ENCODE measurements around the gene VANGL2.
"Not testable (repeated sequence)": the region's sequence is repeated elsewhere in the genome, so short reads cannot be mapped to it uniquely, and the experiment has no call there.

The VANGL2 gene

DNA sequence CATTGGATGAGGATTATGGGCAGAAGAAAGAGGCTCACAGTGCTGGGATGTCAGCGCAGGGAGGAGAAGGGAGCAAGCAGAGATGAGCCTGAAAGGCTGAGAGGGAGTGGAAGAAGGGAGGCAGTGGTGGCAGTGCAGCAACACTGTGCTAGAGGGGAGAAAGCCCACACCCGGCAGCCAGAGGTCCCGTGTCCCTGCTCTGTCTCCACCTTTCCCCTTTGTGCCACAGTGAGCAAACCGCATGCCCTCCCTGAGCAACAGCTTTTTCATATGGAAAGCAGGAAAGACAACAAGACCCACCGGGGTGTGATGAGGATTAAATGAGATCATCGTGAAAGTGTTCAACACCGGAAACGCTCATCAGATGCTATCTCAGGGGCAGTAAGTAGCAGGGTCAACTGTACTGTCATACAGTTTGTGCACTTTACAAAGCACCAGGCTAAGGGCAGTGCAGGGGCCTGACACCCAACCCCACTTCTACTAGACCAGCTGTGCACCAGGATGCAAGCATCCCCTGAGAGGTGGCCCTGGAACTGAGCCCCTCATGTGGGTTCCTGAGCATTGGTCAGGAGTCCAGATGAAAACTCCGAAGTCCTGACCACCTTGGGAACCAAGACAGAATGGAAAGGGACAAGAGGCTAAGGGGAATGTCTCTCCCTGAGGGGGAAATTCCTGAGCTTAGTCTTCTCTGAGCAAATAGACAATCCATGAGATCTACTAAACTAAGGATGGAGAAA is 24.4 kb upstream of the VANGL2 start:
- no peak for DNase-seq
- peak; percentile 69 for ATAC-seq (replicated peaks)
- H3K4me1 Mint-ChIP-seq (ENCODE audit: low read depth in 2 of 2) = peaks cover 13% of the 10 kb centered on the region in 2 donors
- peak overlapping the region; percentile 12 to 80 for H3K27ac Mint-ChIP-seq
- peak overlapping the region; percentile 54 to 68 for H3K4me3 Mint-ChIP-seq
- H3K9me3 Mint-ChIP-seq = no peaks in the 10 kb centered on the region
- H3K27me3 Mint-ChIP-seq = no peaks in the 10 kb centered on the region
- peaks cover 3% of the 10 kb centered on the region for H3K36me3 Mint-ChIP-seq (ENCODE audit: insufficient read depth)

- DNase-seq = peak; percentile 7 to 21 (median 18)
- Mint-ChIP-seq H3K36me3 (ENCODE audit: insufficient read depth) (peaks cover 3% of the 10 kb centered on the region), H3K4me1 (ENCODE audit: low read depth in 2 of 2) (peaks cover 13% of the 10 kb centered on the region in 2 donors), H3K9me3 (no peaks in the 10 kb centered on the region), H3K27me3 (no peaks in the 10 kb centered on the region), H3K27ac (peak overlapping the region in 1 of 2 donors; percentile 80), H3K4me3 (peak overlapping the region; percentile 54 to 68)
- ATAC-seq (replicated peaks) = peak; percentile 71
These were observed 23.7 kb upstream of the VANGL2 start for GRCh38 chr1:160376525-160377131.

- Mint-ChIP-seq H3K4me3 (no peak overlapping the region), H3K27me3 (no peaks in the 10 kb centered on the region), H3K4me1 (ENCODE audit: low read depth in 2 of 2) (peaks cover 13% of the 10 kb centered on the region in 2 donors), H3K27ac (peak overlapping the region in 1 of 2 donors; percentile 25), H3K9me3 (no peaks in the 10 kb centered on the region), H3K36me3 (ENCODE audit: insufficient read depth) (peaks cover 3% of the 10 kb centered on the region)
- DNase-seq = no peak
- ATAC-seq (replicated peaks) = no peak
These were observed 22.7 kb upstream of the VANGL2 start for GRCh38 chr1:160377585-160378206.

GRCh38 chr1:160384812-160385211 is 15.6 kb upstream of the VANGL2 start:
- not testable (repeated sequence) for H3K4me1 Mint-ChIP-seq (ENCODE audit: low read depth in 2 of 2)
- peaks cover 14 to 24% of the 10 kb centered on the region in 2 donors for H3K27me3 Mint-ChIP-seq

GRCh38 chr1:160388406-160388805 is 12.0 kb upstream of the VANGL2 start:
- H3K4me1 Mint-ChIP-seq (ENCODE audit: low read depth in 2 of 2); H3K4me3 Mint-ChIP-seq; H3K27ac Mint-ChIP-seq; ATAC-seq (replicated peaks); DNase-seq; H3K9me3 Mint-ChIP-seq; H3K36me3 Mint-ChIP-seq (ENCODE audit: insufficient read depth): not testable (repeated sequence)
- H3K27me3 Mint-ChIP-seq = peaks cover 14 to 36% of the 10 kb centered on the region in 2 donors

More at GRCh38 chr1:160384812-160385211, 15.6 kb upstream of the VANGL2 start:
- not testable (repeated sequence) for H3K27ac Mint-ChIP-seq; H3K36me3 Mint-ChIP-seq (ENCODE audit: insufficient read depth); ATAC-seq (replicated peaks); DNase-seq; H3K9me3 Mint-ChIP-seq; H3K4me3 Mint-ChIP-seq

GRCh38 chr1:160394673-160395072 is 5.7 kb upstream of the VANGL2 start:
- no peaks in the 10 kb centered on the region for H3K4me1 Mint-ChIP-seq (ENCODE audit: low read depth in 2 of 2)
- no peak for DNase-seq
- H3K9me3 Mint-ChIP-seq = no peaks in the 10 kb centered on the region
- peaks cover 19 to 36% of the 10 kb centered on the region in 2 donors for H3K27me3 Mint-ChIP-seq
- no peak overlapping the region for H3K4me3 Mint-ChIP-seq
- peaks cover 3% of the 10 kb centered on the region for H3K36me3 Mint-ChIP-seq (ENCODE audit: insufficient read depth)
- ATAC-seq (replicated peaks) = no peak
- H3K27ac Mint-ChIP-seq = no peak overlapping the region

GRCh38 chr1:160397651-160398050 is 2.7 kb upstream of the VANGL2 start:
- DNase-seq (no peak), ATAC-seq (replicated peaks) (no peak)
- no peaks in the 10 kb centered on the region for H3K36me3 Mint-ChIP-seq (ENCODE audit: insufficient read depth)
- H3K9me3 Mint-ChIP-seq = no peaks in the 10 kb centered on the region
- peaks cover 37 to 42% of the 10 kb centered on the region in 2 donors for H3K27me3 Mint-ChIP-seq
- H3K4me1 Mint-ChIP-seq (ENCODE audit: low read depth in 2 of 2) = peaks cover 6 to 10% of the 10 kb centered on the region in 2 donors
- H3K27ac Mint-ChIP-seq = no peak overlapping the region
- no peak overlapping the region for H3K4me3 Mint-ChIP-seq

- DNase-seq (no peak), ATAC-seq (replicated peaks) (no peak)
- Mint-ChIP-seq H3K4me3 (no peak overlapping the region), H3K27ac (no peak overlapping the region), H3K27me3 (peaks cover 42 to 47% of the 10 kb centered on the region in 2 donors), H3K9me3 (no peaks in the 10 kb centered on the region), H3K36me3 (ENCODE audit: insufficient read depth) (no peaks in the 10 kb centered on the region), H3K4me1 (ENCODE audit: low read depth in 2 of 2) (peaks cover 6 to 10% of the 10 kb centered on the region in 2 donors)
These were observed 1.5 kb upstream of the VANGL2 start for GRCh38 chr1:160398823-160399222.

- Mint-ChIP-seq H3K27me3 (peaks cover 37 to 51% of the 10 kb centered on the region in 2 donors), H3K36me3 (ENCODE audit: insufficient read depth) (no peaks in the 10 kb centered on the region), H3K4me3 (peak overlapping the region; percentile 27 to 53), H3K27ac (no peak overlapping the region), H3K4me1 (ENCODE audit: low read depth in 2 of 2) (peaks cover 6 to 10% of the 10 kb centered on the region in 2 donors), H3K9me3 (no peaks in the 10 kb centered on the region)
- ATAC-seq (replicated peaks) (no peak), DNase-seq (no peak)
These were observed 681 bp upstream of the VANGL2 start for GRCh38 chr1:160399544-160400222.

DNA sequence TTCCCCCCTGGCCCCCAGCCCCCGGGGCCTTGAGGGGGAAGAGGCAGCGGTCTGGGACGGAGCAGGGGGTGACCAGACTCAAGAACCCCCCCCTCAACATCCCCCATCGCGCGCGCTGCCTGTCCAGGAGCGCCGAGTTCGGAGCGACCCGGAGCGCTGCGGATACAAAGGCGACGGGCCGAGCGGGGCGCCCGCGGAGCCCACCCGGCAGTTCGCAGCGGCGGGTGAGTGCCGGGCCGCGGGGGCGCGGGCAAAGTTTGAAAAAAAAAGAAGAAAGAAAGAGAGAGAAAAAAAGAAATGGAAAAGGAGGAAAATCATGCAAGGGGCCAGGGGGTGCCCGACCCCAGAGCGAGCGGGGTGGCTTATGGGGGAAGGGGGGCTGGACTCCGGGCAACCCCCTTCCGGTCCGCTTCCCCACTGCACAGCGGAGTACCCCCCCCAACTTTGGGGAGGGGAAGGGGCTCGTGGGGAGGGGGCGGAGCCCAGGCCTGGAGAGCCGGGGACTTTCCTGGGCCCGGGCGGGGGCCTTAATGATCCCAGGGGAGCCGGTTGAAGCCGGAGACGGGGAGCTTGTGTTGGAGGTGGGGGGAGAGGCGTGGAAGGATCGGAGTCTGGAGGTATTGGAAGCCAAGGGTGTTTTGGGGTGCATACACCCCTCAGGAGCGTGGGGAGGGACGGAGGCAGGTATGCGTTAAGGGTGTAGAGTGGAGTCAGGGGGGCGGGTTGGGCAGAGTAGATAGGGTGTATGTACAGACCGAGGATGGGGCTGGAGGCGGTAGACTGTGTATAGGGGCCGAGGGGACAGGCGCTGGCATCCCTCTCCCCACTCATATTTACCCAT is 502 bp downstream of the VANGL2 start:
- Mint-ChIP-seq H3K4me1 (ENCODE audit: low read depth in 2 of 2) (peaks cover 6 to 10% of the 10 kb centered on the region in 2 donors), H3K4me3 (peak overlapping the region; percentile 17 to 62), H3K36me3 (ENCODE audit: insufficient read depth) (no peaks in the 10 kb centered on the region), H3K9me3 (no peaks in the 10 kb centered on the region), H3K27ac (no peak overlapping the region), H3K27me3 (peaks cover 25 to 39% of the 10 kb centered on the region in 2 donors)
- peak; percentile 58 for ATAC-seq (replicated peaks)
- DNase-seq = no peak

- Mint-ChIP-seq H3K27me3 (peaks cover 23 to 33% of the 10 kb centered on the region in 2 donors), H3K4me1 (ENCODE audit: low read depth in 2 of 2) (peaks cover 6 to 10% of the 10 kb centered on the region in 2 donors), H3K4me3 (peak overlapping the region; percentile 17 to 62), H3K9me3 (no peaks in the 10 kb centered on the region), H3K36me3 (ENCODE audit: insufficient read depth) (no peaks in the 10 kb centered on the region), H3K27ac (no peak overlapping the region)
- DNase-seq (no peak), ATAC-seq (replicated peaks) (no peak)
These were observed 1.1 kb downstream of the VANGL2 start for GRCh38 chr1:160401487-160401805.

DNA sequence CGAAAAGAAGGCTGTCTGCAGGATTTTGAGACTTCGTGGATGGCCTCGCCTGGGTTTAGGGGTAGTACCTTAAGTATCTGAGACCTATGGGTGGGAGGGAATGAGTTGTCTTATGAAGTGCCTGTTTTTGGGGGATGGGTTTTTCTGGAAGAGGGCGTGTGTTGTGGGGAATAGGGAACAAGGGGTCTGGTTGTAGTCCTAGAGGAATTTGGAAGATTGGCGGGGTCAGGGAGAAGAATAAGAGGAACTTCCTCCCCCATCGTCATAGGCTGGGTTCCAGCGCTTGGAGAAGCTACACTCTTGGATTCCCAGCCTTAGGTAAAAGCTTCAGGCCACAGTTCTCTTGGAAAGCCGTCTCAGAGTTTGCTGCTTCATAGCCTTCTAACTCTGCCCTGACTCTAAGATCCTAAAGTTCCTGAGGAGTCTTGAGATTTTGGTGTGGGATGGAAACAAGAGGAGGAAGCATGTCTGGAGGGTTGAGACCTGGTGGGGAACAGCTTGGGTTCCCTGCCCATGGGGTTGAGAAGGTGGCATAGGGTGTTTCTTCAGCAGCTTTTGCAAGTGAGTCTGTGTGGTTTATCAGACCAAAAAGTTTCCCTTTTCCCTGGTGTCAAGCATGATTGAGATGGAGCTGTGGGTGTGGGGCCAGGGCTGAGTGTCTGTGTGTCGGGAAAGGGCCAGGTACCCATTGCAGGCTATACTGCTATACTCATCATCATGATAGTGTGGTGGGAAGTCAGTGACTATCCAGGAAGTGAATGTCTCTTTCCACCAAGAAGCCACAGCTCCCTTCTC is 1.8 kb downstream of the VANGL2 start:
- Mint-ChIP-seq H3K27ac (no peak overlapping the region), H3K9me3 (no peaks in the 10 kb centered on the region), H3K27me3 (peaks cover 23 to 33% of the 10 kb centered on the region in 2 donors), H3K4me3 (no peak overlapping the region), H3K36me3 (ENCODE audit: insufficient read depth) (no peaks in the 10 kb centered on the region), H3K4me1 (ENCODE audit: low read depth in 2 of 2) (peaks cover 6 to 10% of the 10 kb centered on the region in 2 donors)
- ATAC-seq (replicated peaks) (no peak), DNase-seq (no peak)

Data from effector memory CD8-positive, alpha-beta T cell (primary cell).